Large intestine (tissue), 3 donors: ENCODE measurements around the gene TBX1. TPM values are rescaled to one million over a fixed set of nuclear protein-coding genes. Genes with fewer than 3 reads are reported as not detected.

ENCODE experiments used
- DNase-seq, 2 donors: peaks; one replicate each; pipeline versions ENCODE4 v3.0.0 to v3.0.0-alpha.2; 2013
- H3K27ac ChIP-seq: one replicate; pipeline ENCODE4 v1.5.1; 2013; ENCODE audit warnings: low read length
- H3K27me3 ChIP-seq: 2 replicates; pipeline ENCODE4 v1.6.1; 2013; ENCODE audit warnings: low read length; ENCODE audit not compliant: control insufficient read depth, insufficient read depth
- H3K36me3 ChIP-seq: 2 replicates; pipeline ENCODE4 v1.6.1; 2013; ENCODE audit warnings: low read length; ENCODE audit not compliant: control insufficient read depth, insufficient read depth
- H3K4me1 ChIP-seq: one replicate; pipeline ENCODE4 v1.6.1; 2013; ENCODE audit warnings: low read length; ENCODE audit not compliant: control insufficient read depth, insufficient read depth
- H3K4me3 ChIP-seq: one replicate; pipeline ENCODE4 v1.5.1; 2013; ENCODE audit warnings: low read length
- H3K9me3 ChIP-seq: one replicate; pipeline ENCODE4 v1.6.1; 2013; ENCODE audit warnings: mild to moderate bottlenecking, low read depth, low read length, moderate library complexity; ENCODE audit not compliant: control insufficient read depth
- WGBS: methylation state at CpG from one replicate; pipeline ENCODE4 v1.1.5; 2013; ENCODE audit warnings: low lambda C conversion rate; ENCODE audit not compliant: insufficient coverage; 5-methylcytosine and 5-hydroxymethylcytosine counted together
- polyA plus RNA-seq: library from polyadenylated mRNA; unstranded; fragments of 120-200 nt; gene quantifications from one replicate; pipeline ENCODE4 v1.2.1, GENCODE V29; 2013

TBX1 gene
- polyA plus RNA-seq, 1 donor = 2.4 TPM

DNA sequence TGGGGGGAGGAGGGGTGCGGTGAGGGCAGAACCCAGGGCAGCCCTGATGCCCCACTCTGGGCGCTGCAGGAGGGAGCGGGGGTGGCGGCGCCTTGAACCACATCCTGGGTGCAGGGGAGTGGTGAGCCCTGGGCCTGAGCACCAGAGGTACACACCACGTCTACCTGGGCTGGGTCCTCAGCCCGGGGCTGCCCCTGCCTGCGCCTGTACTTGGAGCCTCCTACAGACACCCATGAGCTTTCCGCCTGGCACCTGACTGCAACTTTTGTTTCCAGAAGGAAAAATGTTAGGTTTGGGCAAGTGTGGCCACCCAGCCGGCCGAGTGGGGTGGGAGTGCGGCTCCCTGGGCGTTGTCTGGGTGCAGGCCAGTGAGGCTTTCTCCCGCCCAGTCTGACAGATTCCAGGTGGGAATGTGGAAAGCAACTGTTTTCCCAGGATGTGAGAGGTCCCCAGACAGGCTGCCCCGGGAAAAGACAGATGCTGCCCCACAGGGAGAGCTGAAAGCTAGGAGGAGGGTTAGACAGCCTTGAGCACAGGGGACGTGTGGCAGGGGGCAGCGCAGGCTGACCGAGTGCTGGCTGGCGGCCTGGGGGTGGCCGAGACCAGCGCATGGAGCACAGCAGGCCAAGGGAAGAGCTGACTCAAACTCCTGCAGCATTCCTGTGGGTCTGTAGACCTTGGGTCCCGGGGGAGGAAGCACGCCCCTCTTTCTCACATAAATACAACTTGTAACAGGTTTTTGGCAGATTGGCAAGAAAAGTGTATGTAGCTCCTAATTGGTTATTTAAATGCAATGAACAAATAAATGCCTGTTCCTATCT is 50.0 kb downstream of the TBX1 start:
- WGBS = no CpG with 5 or more reads among the region's 23 CpGs
- H3K4me1 ChIP-seq = no peaks in the 10 kb centered on the region
- no peaks in the 10 kb centered on the region for H3K9me3 ChIP-seq
- H3K27ac ChIP-seq = no peak overlapping the region
- no peak for DNase-seq
- H3K4me3 ChIP-seq = no peak overlapping the region
- H3K27me3 ChIP-seq = no peaks in the 10 kb centered on the region
- H3K36me3 ChIP-seq = no peaks in the 10 kb centered on the region

DNA sequence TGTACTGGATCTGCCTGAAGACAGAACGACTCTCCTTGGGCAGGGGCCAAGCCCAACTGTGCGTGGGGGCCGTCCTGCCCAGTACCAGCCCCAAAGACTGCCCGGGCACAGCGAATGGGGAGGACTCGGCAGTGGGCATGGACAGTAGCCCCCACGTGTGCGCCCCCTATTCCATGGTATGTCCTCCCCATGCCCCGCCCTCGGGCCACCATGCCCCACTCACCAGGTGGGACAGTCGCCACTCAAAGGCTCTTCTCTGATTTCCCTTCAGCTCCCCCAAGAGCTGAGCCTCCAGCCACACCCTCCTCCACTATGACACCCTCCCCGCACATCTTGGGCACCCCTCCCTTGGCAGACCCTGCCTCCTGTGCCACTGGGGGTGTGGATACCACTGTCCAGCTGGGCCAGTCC is 50.6 kb downstream of the TBX1 start:
- no CpG with 5 or more reads among the region's 12 CpGs for WGBS
- Histone ChIP-seq H3K9me3 (no peaks in the 10 kb centered on the region), H3K4me3 (no peak overlapping the region), H3K27ac (no peak overlapping the region), H3K27me3 (no peaks in the 10 kb centered on the region), H3K36me3 (no peaks in the 10 kb centered on the region), H3K4me1 (no peaks in the 10 kb centered on the region)
- no peak for DNase-seq

DNA sequence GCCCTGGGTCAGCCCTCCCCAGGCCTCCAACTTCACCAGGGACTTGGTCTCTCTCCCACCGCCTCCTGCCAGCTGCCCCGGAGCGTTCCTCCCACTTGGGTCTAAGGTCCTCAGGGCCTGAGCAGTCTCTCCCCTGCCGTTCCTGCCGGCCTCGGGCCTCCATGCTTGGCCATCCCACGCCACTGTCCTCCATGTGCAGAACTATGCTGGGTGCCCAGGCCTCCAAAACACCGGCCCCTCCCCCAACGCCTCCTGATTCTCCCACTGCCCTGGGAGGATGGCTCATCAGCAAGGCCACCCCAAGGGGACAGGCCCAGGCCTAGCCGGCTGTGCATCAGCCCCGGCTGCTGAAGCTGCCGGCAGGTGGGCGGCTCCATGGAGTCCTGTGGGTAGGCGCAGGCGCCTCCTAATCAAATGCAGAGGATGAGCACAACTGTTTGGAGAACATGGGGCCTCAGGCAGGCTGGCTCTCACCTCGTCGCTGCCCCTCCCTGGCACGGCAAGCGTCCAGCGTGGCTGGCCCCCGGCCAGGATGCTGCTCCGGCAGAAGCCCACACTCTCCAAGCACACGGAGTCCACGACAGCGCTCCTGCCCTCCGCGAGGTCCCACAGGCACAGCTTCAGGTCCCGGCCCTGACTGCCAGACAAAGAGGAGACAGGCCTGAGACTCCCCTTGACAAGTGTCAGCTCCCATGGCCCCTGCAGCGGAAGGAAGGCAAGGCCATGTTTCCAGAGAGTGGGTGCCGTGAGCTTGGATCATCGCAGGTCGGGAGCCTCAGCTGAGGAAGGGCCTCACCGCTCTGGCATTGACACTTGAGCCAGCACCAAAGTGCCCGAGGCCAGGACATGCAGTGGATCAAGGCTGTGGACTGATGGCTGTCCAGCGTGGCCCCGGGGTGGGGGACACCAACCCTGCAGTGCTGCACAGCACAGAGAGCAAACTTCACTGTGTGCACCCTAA is 51.5 kb downstream of the TBX1 start:
- no peak for DNase-seq
- no peaks in the 10 kb centered on the region for H3K4me1 ChIP-seq
- no peaks in the 10 kb centered on the region for H3K27me3 ChIP-seq
- H3K36me3 ChIP-seq = no peaks in the 10 kb centered on the region
- H3K9me3 ChIP-seq = no peaks in the 10 kb centered on the region
- no CpG with 5 or more reads among the region's 36 CpGs for WGBS
- no peak overlapping the region for H3K4me3 ChIP-seq
- no peak overlapping the region for H3K27ac ChIP-seq

DNA sequence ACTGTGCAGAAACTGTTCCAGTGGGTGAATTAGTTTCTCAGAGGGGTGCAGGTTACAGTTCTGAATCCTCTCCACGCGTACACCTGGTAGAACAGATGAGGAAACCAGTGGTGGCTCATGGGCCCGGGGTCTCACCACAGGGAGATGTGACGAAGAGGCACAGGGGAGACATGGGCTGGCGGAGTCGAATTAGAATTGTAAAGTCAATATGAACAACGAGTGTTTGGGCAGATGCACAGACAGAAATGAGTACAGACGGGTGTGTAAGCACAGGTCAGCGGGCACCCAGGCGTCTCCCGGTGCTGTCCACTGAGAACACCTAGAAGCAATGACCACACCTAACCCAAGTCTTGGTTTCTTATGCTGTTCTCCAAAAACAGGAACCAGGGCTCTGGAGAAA is 52.3 kb downstream of the TBX1 start:
- H3K4me1 ChIP-seq = no peaks in the 10 kb centered on the region
- H3K36me3 ChIP-seq = no peaks in the 10 kb centered on the region
- no peak for DNase-seq
- H3K9me3 ChIP-seq = no peaks in the 10 kb centered on the region
- H3K4me3 ChIP-seq = no peak overlapping the region
- 100% methylated on average over 1 of the region's 11 CpGs for WGBS
- H3K27ac ChIP-seq = no peak overlapping the region
- no peaks in the 10 kb centered on the region for H3K27me3 ChIP-seq

DNA sequence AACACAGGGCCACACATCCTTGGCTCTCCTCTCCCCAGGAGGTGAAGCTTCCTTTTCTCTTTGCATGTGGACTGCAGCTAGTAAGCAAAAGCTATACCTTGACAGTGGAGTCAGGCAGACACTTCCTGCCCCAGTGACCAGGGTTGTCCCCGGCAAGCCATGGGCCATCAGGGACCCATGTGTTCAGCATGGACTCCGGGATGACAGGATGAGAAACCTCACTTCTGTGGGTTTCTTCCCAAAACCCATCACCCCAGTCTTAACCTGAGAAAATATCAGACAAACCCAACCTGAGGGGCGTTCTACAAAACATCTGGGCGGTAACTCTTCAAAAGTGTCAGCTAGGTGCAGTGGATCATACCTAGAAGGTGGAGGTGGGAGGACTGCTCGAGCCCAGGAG is 53.9 kb downstream of the TBX1 start:
- Histone ChIP-seq H3K9me3 (no peaks in the 10 kb centered on the region), H3K4me1 (no peaks in the 10 kb centered on the region), H3K27ac (no peak overlapping the region), H3K27me3 (no peaks in the 10 kb centered on the region), H3K4me3 (no peak overlapping the region), H3K36me3 (no peaks in the 10 kb centered on the region)
- no peak for DNase-seq
- WGBS = no CpG with 5 or more reads among the region's 5 CpGs

DNA sequence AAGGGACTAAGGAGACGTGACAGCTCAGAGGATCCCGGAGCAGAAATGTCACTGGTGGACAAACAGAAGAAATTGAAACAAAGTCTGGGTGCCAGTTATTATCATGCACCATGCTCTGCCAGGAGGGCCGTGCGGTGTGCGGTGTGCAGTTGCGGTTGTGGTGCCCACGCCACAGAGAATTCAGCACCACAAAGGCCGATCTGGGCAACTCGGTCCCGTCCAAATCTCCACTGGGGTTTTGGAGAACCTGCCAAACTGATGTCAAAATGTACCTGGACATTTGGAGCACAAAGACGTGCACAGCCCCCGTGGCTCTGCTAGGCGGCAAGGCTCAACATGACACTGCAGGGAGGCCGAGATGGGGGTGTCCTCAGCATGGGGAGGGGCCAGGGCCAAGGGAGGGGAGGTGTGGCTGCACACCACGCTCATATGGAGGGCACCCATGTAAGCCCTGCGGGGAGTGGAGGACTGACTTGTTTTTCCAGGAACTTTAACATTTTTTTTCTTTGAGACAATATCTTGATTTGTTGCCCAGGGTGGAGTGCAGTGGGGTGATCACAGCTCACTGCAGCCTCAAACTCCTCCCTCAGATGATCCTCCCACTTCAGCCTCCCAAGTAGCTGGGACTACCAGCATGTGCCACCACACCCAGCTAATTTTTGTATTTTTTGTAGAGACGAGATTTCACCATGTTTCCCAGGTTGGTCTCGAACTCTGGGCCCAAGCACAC is 54.7 kb downstream of the TBX1 start:
- H3K36me3 ChIP-seq = no peaks in the 10 kb centered on the region
- no peak for DNase-seq
- no peaks in the 10 kb centered on the region for H3K4me1 ChIP-seq
- H3K27ac ChIP-seq = no peak overlapping the region
- no peaks in the 10 kb centered on the region for H3K27me3 ChIP-seq
- WGBS = 100% methylated on average over 2 of the region's 18 CpGs
- no peak overlapping the region for H3K4me3 ChIP-seq
- H3K9me3 ChIP-seq = no peaks in the 10 kb centered on the region

DNA sequence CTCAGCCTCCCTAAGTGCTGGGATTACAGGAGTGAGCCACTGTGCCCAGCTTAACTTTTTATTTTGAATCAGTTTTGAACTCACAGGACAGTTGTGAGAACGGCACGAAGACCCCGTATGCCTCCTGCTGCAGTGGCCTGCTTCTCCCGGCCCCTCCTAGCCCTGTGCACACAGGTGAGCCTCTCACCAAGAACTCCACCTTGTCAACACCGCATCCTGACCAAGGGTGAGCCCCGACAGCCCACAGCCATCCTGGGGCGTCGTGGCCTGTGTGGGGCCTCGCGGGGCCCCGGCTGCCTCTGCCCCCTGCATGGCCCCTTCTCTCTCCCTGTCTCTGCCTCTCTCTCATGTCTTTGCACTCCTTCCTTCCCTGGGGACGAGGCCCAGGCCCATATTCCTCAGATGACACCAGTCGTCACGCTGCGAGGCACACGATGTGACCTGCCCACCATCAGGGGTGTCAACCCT is 55.3 kb downstream of the TBX1 start:
- H3K36me3 ChIP-seq = no peaks in the 10 kb centered on the region
- no peak overlapping the region for H3K4me3 ChIP-seq
- H3K27ac ChIP-seq = no peak overlapping the region
- no CpG with 5 or more reads among the region's 16 CpGs for WGBS
- H3K4me1 ChIP-seq = no peaks in the 10 kb centered on the region
- no peaks in the 10 kb centered on the region for H3K27me3 ChIP-seq
- no peak for DNase-seq
- no peaks in the 10 kb centered on the region for H3K9me3 ChIP-seq

DNA sequence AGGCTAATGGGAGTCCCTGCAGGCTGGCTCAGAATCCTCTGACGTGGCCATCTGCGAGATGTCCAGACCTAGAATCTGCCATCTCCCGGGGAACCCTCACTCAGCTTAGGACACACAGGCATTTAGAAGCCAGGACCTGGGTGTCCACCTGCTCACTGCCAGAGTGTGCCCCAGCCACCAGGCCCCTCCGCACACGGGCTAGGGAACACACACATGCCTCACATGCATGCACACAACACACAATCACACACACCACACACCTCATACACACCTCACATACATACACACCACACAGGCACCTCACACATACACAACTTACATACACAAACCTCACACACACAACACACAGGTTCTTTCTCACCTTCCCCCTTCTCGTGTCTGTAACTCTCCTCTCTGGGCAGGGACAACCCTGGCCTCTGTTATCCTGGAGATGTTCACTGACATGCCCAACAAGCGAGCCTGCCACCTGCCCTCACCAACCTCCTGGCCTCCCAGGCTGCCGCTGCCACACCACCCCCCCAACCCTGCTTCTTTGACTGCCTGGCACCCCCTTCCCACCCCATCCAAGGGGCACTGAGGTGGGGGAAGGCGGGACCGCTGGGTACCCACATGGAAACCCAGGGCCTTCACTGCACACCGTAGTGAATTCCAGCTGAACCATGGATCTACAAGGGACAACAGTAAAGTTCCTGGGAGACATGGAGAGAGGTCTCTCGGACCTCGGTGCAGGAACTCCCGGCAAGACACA is 56.0 kb downstream of the TBX1 start:
- H3K9me3 ChIP-seq = no peaks in the 10 kb centered on the region
- no peak overlapping the region for H3K27ac ChIP-seq
- H3K27me3 ChIP-seq = no peaks in the 10 kb centered on the region
- no peaks in the 10 kb centered on the region for H3K36me3 ChIP-seq
- H3K4me1 ChIP-seq = no peaks in the 10 kb centered on the region
- WGBS = no CpG with 5 or more reads among the region's 14 CpGs
- H3K4me3 ChIP-seq = no peak overlapping the region
- DNase-seq = no peak
